ENCODE results near the gene ADGRG1. TPM values are rescaled to one million over a fixed set of nuclear protein-coding genes. Genes with fewer than 3 reads are reported as not detected.

Gene ADGRG1
- polyA plus RNA-seq, 1 experiment, result 1.1 TPM

GRCh38 chr16:57606147-57606846, 22.1 kb upstream of the ADGRG1 start:
- Histone ChIP-seq H3K27me3 (ENCODE audit: control insufficient read depth, insufficient read depth, low read length) (peaks cover 12% of the 10 kb centered on the region), H3K4me3 (ENCODE audit: low read depth, low read length) (no peak overlapping the region), H3K36me3 (ENCODE audit: control insufficient read depth, insufficient read depth, low read length) (no peaks in the 10 kb centered on the region)
- TF ChIP-seq, protein P1, sequence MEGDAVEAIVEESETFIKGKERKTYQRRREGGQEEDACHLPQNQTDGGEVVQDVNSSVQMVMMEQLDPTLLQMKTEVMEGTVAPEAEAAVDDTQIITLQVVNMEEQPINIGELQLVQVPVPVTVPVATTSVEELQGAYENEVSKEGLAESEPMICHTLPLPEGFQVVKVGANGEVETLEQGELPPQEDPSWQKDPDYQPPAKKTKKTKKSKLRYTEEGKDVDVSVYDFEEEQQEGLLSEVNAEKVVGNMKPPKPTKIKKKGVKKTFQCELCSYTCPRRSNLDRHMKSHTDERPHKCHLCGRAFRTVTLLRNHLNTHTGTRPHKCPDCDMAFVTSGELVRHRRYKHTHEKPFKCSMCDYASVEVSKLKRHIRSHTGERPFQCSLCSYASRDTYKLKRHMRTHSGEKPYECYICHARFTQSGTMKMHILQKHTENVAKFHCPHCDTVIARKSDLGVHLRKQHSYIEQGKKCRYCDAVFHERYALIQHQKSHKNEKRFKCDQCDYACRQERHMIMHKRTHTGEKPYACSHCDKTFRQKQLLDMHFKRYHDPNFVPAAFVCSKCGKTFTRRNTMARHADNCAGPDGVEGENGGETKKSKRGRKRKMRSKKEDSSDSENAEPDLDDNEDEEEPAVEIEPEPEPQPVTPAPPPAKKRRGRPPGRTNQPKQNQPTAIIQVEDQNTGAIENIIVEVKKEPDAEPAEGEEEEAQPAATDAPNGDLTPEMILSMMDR (IDR thresholded peaks at IDR 0.05; ENCODE audit: insufficient read depth, low read depth, low read length), result no peak
- ChIA-PET CTCF (no interaction called here), POLR2A (no interaction called here)
- no peak for DNase-seq (ENCODE audit: low read depth)

- TF ChIP-seq, protein P1 (IDR thresholded peaks at IDR 0.05; ENCODE audit: insufficient read depth, low read depth, low read length), result no peak
- H3K4me3 ChIP-seq (ENCODE audit: low read depth, low read length), result no peak overlapping the region
- DNase-seq (ENCODE audit: low read depth), result no peak
- ChIA-PET CTCF (interaction anchor here (5.0 kb wide), 1 partner anchor 42 kb away, joined by 29 read pairs; no protein-coding TSS in a partner anchor), POLR2A (no interaction called here)
- H3K27me3 ChIP-seq (ENCODE audit: control insufficient read depth, insufficient read depth, low read length), result peaks cover 12% of the 10 kb centered on the region
- H3K36me3 ChIP-seq (ENCODE audit: control insufficient read depth, insufficient read depth, low read length), result no peaks in the 10 kb centered on the region
These were observed 21.5 kb upstream of the ADGRG1 start for GRCh38 chr16:57606847-57607501.

GRCh38 chr16:57607676-57608461, 20.6 kb upstream of the ADGRG1 start:
- POLR2A ChIA-PET, result no interaction called here
- CTCF ChIA-PET, result interaction anchor here (3.4 to 5.0 kb wide), 2 partner anchors 31 to 41 kb away, joined by 16 to 29 read pairs; no protein-coding TSS in a partner anchor
- no peak overlapping the region for H3K4me3 ChIP-seq (ENCODE audit: low read depth, low read length)
- H3K27me3 ChIP-seq (ENCODE audit: control insufficient read depth, insufficient read depth, low read length), result peaks cover 9% of the 10 kb centered on the region
- no peak for DNase-seq (ENCODE audit: low read depth)
- H3K36me3 ChIP-seq (ENCODE audit: control insufficient read depth, insufficient read depth, low read length), result no peaks in the 10 kb centered on the region
- TF ChIP-seq, protein P1 (IDR thresholded peaks at IDR 0.05; ENCODE audit: insufficient read depth, low read depth, low read length), result no peak

DNA sequence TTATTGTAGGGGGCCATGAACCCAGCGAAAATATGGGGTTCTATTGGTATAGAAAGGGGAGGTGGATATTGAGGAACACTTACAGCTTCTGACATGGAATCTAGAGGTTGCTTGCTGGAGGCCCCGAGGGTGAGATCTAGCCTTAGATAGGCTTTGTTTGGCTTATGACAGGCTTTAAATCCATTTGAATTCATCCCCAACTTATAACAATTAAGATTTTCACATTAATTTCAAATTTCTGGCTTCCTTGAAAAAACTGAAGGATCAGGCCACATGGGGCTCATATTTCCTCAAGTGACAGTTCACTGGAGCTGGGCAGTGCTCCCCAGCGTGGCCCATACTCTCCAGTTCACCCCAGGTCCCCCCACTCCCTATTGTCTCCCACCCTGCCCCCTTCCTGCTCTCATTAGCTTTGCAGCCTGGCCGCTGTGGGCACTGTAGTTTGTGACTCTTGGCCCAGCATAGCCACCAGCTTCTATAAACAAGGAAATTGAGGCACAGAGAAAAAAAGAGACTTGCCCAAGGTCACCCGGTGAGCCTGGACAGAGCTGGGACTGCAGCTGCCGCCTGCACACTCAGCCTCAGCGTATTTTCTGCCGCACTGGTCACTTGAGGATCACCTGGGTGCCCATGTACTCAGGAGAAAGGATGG, 19.8 kb upstream of the ADGRG1 start:
- no peak for DNase-seq (ENCODE audit: low read depth)
- CTCF ChIA-PET, result interaction anchor here (0.9 to 5.0 kb wide), 4 partner anchors 18 to 40 kb away, joined by 3 to 29 read pairs (median 10); no protein-coding TSS in a partner anchor
- TF ChIP-seq, protein P1 (IDR thresholded peaks at IDR 0.05; ENCODE audit: insufficient read depth, low read depth, low read length), result no peak
- Histone ChIP-seq H3K4me3 (ENCODE audit: low read depth, low read length) (no peak overlapping the region), H3K36me3 (ENCODE audit: control insufficient read depth, insufficient read depth, low read length) (no peaks in the 10 kb centered on the region), H3K27me3 (ENCODE audit: control insufficient read depth, insufficient read depth, low read length) (peaks cover 9% of the 10 kb centered on the region)
- POLR2A ChIA-PET, result no interaction called here

Measured in BJ (cell line).